Natural killer cell treated with Interleukin-12 subunit alpha and Interleukin-12 subunit beta and Interleukin-15 and Interleukin-18, amount 100 ng/mL, for 72 hours (primary cell): ENCODE measurements around the gene TARP.
A peak's percentile ranks its signal among the peaks of the same experiment; 100 is the strongest.
"Not testable (repeated sequence)": the region's sequence is repeated elsewhere in the genome, so short reads cannot be mapped to it uniquely, and the experiment has no call there.

Source experiments
- ATAC-seq, 2 donors: fragments of 150-1000 bp; cut with Tn5 transposase in 1 of 2; sonication (Bioruptor Pico), chemical (Tn5 transposase) in 1 of 2; 2 replicates each; pipeline ENCODE4 v1.10.0; 2021
- DNase-seq: peaks from one replicate; pipeline ENCODE4 v3.0.0; 2022; ENCODE audit warnings: low spot score
- H3K27ac Mint-ChIP-seq, 2 donors: 1 replicate in 1 of 2; 2 replicates in 1 of 2; pipeline ENCODE4 v1.8.0; 2022; ENCODE audit warnings: mixed read lengths in 2 of 2, mild to moderate bottlenecking in 1 of 2, moderate library complexity in 1 of 2
- H3K27me3 Mint-ChIP-seq, 2 donors: 1 replicate in 1 of 2; 2 replicates in 1 of 2; pipeline ENCODE4 v1.8.0; 2022; ENCODE audit warnings: mixed read lengths in 2 of 2
- H3K36me3 Mint-ChIP-seq: one replicate; pipeline ENCODE4 v1.8.0; 2022; ENCODE audit warnings: mixed read lengths
- H3K4me1 Mint-ChIP-seq, 2 donors: 1 replicate in 1 of 2; 2 replicates in 1 of 2; pipeline ENCODE4 v1.8.0; 2022; ENCODE audit warnings: low read depth in 2 of 2, mixed read lengths in 2 of 2, mild to moderate bottlenecking in 1 of 2
- H3K4me3 Mint-ChIP-seq: one replicate; pipeline ENCODE4 v1.8.0; 2022; ENCODE audit warnings: mixed read lengths
- H3K9me3 Mint-ChIP-seq: 2 replicates; pipeline ENCODE4 v1.8.0; 2022; ENCODE audit warnings: mixed read lengths

The TARP gene

GRCh38 chr7:38269704-38270346 lies 3.6 kb downstream of the TARP start:
- not testable (repeated sequence) for H3K27me3 Mint-ChIP-seq, H3K9me3 Mint-ChIP-seq, DNase-seq, H3K36me3 Mint-ChIP-seq
- ATAC-seq: peak in 1 of 2 donors; percentile 31
- Mint-ChIP-seq H3K27ac (peak overlapping the region; percentile 86 to 100), H3K4me1 (peaks cover 36 to 52% of the 10 kb centered on the region in 2 donors), H3K4me3 (peak overlapping the region; percentile 87)

GRCh38 chr7:38265958-38266357 lies 7.5 kb downstream of the TARP start:
- ATAC-seq: not testable (repeated sequence)
- peak overlapping the region; percentile 90 for H3K4me3 Mint-ChIP-seq

GRCh38 chr7:38264602-38265001 lies 8.8 kb downstream of the TARP start:
- not testable (repeated sequence) for ATAC-seq, H3K27me3 Mint-ChIP-seq, H3K9me3 Mint-ChIP-seq, DNase-seq
- Mint-ChIP-seq H3K4me3 (peak overlapping the region; percentile 90), H3K27ac (peak overlapping the region; percentile 86 to 97), H3K4me1 (peaks cover 59 to 71% of the 10 kb centered on the region in 2 donors), H3K36me3 (peaks cover 20% of the 10 kb centered on the region)

More at GRCh38 chr7:38265958-38266357, 7.5 kb downstream of the TARP start:
- H3K9me3 Mint-ChIP-seq, H3K27me3 Mint-ChIP-seq, DNase-seq: not testable (repeated sequence)
- peak overlapping the region; percentile 86 to 97 for H3K27ac Mint-ChIP-seq
- peaks cover 58 to 75% of the 10 kb centered on the region in 2 donors for H3K4me1 Mint-ChIP-seq
- peaks cover 22% of the 10 kb centered on the region for H3K36me3 Mint-ChIP-seq

DNA sequence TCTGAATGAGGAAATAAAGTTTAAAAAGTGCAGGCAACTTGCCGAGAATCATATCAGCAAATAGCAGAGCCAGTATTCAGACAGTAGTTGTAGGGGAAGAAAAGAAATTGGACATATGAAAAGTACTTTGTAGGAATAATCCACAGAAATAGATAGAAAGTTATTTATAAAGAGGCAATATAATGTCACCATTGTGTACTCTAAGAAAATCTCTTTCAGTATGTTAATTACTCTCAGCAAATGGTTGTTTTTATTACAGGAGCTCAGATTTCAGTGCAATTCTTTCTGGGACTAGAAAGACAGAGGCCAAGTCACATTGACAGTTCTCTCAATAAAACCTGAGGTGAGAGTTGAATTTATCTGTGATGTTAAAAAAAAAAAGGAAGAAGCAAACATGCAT lies 10.2 kb downstream of the TARP start:
- Mint-ChIP-seq H3K27ac (peak overlapping the region; percentile 86 to 97), H3K4me3 (peak overlapping the region; percentile 90)
- H3K27me3 Mint-ChIP-seq: not testable (repeated sequence)

GRCh38 chr7:38262545-38262944 lies 10.9 kb downstream of the TARP start:
- Mint-ChIP-seq H3K9me3 (no peaks in the 10 kb centered on the region), H3K27ac (peak overlapping the region; percentile 86 to 97), H3K4me3 (peak overlapping the region; percentile 90), H3K27me3 (no peaks in the 10 kb centered on the region), H3K36me3 (peaks cover 30% of the 10 kb centered on the region), H3K4me1 (peaks cover 72 to 81% of the 10 kb centered on the region in 2 donors)
- DNase-seq (no peak), ATAC-seq (peak; percentile 40 to 42)

More for the DNA sequence above, 10.2 kb downstream of the TARP start:
- peaks cover 27% of the 10 kb centered on the region for H3K36me3 Mint-ChIP-seq
- H3K9me3 Mint-ChIP-seq, ATAC-seq, DNase-seq: not testable (repeated sequence)
- H3K4me1 Mint-ChIP-seq: peaks cover 64 to 74% of the 10 kb centered on the region in 2 donors

GRCh38 chr7:38262026-38262425 lies 11.4 kb downstream of the TARP start:
- not testable (repeated sequence) for ATAC-seq, H3K9me3 Mint-ChIP-seq, H3K27me3 Mint-ChIP-seq, DNase-seq
- H3K36me3 Mint-ChIP-seq: peaks cover 35% of the 10 kb centered on the region
- peak overlapping the region; percentile 86 to 97 for H3K27ac Mint-ChIP-seq
- peak overlapping the region; percentile 90 for H3K4me3 Mint-ChIP-seq
- H3K4me1 Mint-ChIP-seq: peaks cover 75 to 84% of the 10 kb centered on the region in 2 donors

DNA sequence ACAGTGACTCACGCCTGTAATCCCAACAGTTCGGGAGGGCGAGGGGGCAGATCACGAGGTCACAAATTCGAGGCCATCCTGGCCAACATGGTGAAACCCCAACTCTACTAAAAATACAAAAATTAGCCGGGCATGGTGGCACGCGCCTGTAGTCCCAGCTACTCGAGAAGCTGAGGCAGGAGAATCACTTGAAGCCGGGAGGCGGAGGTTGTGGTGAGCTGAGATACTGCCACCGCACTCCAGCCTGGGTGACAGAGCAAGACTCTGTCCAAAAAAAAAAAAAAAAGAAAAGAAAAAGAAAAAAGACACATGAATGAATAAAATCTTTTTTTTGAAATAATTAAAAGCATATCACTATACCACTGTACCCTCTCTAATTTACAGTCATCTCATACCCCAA lies 11.8 kb downstream of the TARP start:
- DNase-seq, H3K9me3 Mint-ChIP-seq, H3K27me3 Mint-ChIP-seq, ATAC-seq: not testable (repeated sequence)
- peaks cover 75 to 85% of the 10 kb centered on the region in 2 donors for H3K4me1 Mint-ChIP-seq
- H3K36me3 Mint-ChIP-seq: peaks cover 35% of the 10 kb centered on the region
- peak overlapping the region; percentile 90 for H3K4me3 Mint-ChIP-seq
- peak overlapping the region; percentile 86 to 97 for H3K27ac Mint-ChIP-seq

DNA sequence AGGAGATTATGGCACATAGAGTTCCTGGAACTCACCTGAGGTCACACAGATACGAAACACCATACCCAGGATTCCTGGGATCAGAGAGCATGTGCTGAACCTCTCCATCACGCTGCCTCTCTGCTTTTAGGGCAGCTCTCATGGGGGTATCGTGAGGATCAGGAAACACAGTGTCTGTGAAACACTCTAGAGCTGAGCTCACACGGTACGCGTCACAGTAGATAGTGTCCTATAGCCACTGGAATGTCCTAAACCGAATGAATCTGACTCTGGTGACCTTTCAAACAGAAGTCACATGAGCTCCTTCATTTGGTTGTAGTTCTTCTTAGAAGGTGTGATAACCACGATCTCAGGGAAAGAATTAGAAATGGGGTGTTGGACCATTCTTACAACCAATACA lies 14.3 kb downstream of the TARP start:
- Mint-ChIP-seq H3K4me3 (peak overlapping the region; percentile 86), H3K27ac (peak overlapping the region; percentile 97 to 99), H3K36me3 (peaks cover 43% of the 10 kb centered on the region), H3K4me1 (peaks cover 71 to 83% of the 10 kb centered on the region in 2 donors)
- not testable (repeated sequence) for H3K27me3 Mint-ChIP-seq, DNase-seq, H3K9me3 Mint-ChIP-seq
- ATAC-seq: peak; percentile 40 to 80

GRCh38 chr7:38257350-38257677 lies 16.1 kb downstream of the TARP start:
- Mint-ChIP-seq H3K36me3 (peaks cover 32% of the 10 kb centered on the region), H3K4me1 (peaks cover 62 to 65% of the 10 kb centered on the region in 2 donors), H3K27me3 (no peaks in the 10 kb centered on the region), H3K4me3 (peak overlapping the region; percentile 86), H3K27ac (peak overlapping the region; percentile 97 to 99), H3K9me3 (no peaks in the 10 kb centered on the region)
- ATAC-seq: peak in 1 of 2 donors; percentile 82
- no peak for DNase-seq

GRCh38 chr7:38249849-38250248 lies 23.6 kb downstream of the TARP start:
- Mint-ChIP-seq H3K36me3 (peaks cover 42% of the 10 kb centered on the region), H3K4me3 (peak overlapping the region; percentile 84), H3K27ac (peak overlapping the region; percentile 88 to 94), H3K4me1 (peaks cover 50 to 58% of the 10 kb centered on the region in 2 donors)
- DNase-seq, H3K9me3 Mint-ChIP-seq, H3K27me3 Mint-ChIP-seq, ATAC-seq: not testable (repeated sequence)

- Mint-ChIP-seq H3K36me3 (peaks cover 55% of the 10 kb centered on the region), H3K27ac (peak overlapping the region; percentile 88 to 94), H3K9me3 (peaks cover 2% of the 10 kb centered on the region), H3K4me1 (peaks cover 57 to 72% of the 10 kb centered on the region in 2 donors), H3K4me3 (peak overlapping the region; percentile 89), H3K27me3 (no peaks in the 10 kb centered on the region)
- DNase-seq: no peak
- peak; percentile 72 to 77 for ATAC-seq
These were observed 25.3 kb downstream of the TARP start for GRCh38 chr7:38248069-38248567.

- H3K4me3 Mint-ChIP-seq: peak overlapping the region; percentile 89
- H3K36me3 Mint-ChIP-seq: peaks cover 67% of the 10 kb centered on the region
- H3K27ac Mint-ChIP-seq: peak overlapping the region; percentile 88 to 94
- DNase-seq (no peak), ATAC-seq (peak; percentile 84 to 86)
- peaks cover 60 to 86% of the 10 kb centered on the region in 2 donors for H3K4me1 Mint-ChIP-seq
- H3K27me3 Mint-ChIP-seq: no peaks in the 10 kb centered on the region
- peaks cover 2% of the 10 kb centered on the region for H3K9me3 Mint-ChIP-seq
These were observed 27.9 kb downstream of the TARP start for GRCh38 chr7:38245409-38245977.

- no peak for ATAC-seq
- Mint-ChIP-seq H3K36me3 (peaks cover 68% of the 10 kb centered on the region), H3K27me3 (no peaks in the 10 kb centered on the region), H3K4me3 (peak overlapping the region; percentile 89), H3K4me1 (peaks cover 57 to 82% of the 10 kb centered on the region in 2 donors), H3K27ac (peak overlapping the region; percentile 88 to 94), H3K9me3 (peaks cover 2% of the 10 kb centered on the region)
- DNase-seq: no peak
These were observed 28.9 kb downstream of the TARP start for GRCh38 chr7:38244516-38244915.

- Mint-ChIP-seq H3K27ac (peak overlapping the region; percentile 88 to 94), H3K4me3 (peak overlapping the region; percentile 89), H3K4me1 (peaks cover 57 to 85% of the 10 kb centered on the region in 2 donors), H3K36me3 (peaks cover 66% of the 10 kb centered on the region)
- not testable (repeated sequence) for H3K9me3 Mint-ChIP-seq, H3K27me3 Mint-ChIP-seq, DNase-seq
- peak; percentile 10 to 60 for ATAC-seq
These were observed 30.1 kb downstream of the TARP start for GRCh38 chr7:38243345-38243744.
